ENCODE measurements around the gene PRIMPOL.

- no peak for TF ChIP-seq EZH2phosphoT487 (IDR thresholded peaks at IDR 0.05; ENCODE audit: low read depth, severe bottlenecking, unreplicated experiment)
- no peak for TF ChIP-seq CTCF (IDR thresholded peaks at IDR 0.05; ENCODE audit: poor library complexity)
Measured at GRCh38 chr4:184697956-184698355, 48.4 kb downstream of the PRIMPOL start.

All from hepatocyte (in vitro differentiated cells).